ENCODE measurements around the gene RBFA.

The RBFA gene

GRCh38 chr18:80076379-80076778, 42.1 kb downstream of the RBFA start:
- no peak for DNase-seq

GRCh38 chr18:80077873-80078272, 43.6 kb downstream of the RBFA start:
- no peak for DNase-seq
